ENCODE results near the gene FGF9.

The FGF9 gene

GRCh38 chr13:21670883-21671619 is at the start of gene FGF9:
FGF9 (plus strand) TSS chr13:21671073; CDS start chr13:21671913, 840 bp downstream.
- peak; percentile 69 for DNase-seq

DNA sequence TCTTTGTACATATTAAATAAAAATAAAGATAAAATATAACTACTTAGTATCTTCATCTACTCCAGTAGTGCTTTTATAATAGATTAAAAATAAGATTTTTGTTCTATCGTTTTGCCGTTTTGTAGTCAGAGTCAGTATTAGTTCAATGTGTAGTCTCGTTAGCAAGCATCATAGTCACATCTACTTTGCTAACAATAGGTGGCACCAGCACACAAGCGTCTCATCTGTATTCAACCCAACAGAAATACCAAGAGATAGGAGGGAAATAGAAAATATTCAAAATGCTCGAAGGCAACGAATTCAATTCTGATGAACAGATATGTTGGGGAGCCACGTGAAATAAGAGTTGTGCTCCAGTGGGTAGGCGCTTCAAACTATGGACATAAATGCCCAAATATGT is 45.5 kb upstream of the FGF9 start:
- peak; percentile 69 for DNase-seq

DNA sequence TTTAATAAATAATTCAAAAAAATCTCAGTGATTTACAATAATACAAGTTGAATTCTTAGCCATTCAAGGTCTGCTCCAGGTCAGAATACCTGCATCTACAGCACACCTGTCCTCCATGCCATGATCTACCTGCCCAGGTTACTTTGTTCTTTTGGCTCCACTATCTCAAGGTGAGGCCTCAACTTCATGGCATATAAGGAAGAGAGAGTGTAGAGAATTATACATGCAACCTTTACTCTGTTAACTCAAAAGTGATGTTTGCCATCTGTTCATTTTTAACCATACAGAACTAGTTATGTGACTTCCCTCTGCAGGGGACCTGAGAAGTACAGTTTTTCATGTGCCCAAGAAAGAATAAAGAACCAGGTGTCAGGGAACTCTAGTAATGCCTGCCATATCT is 38.7 kb upstream of the FGF9 start:
- no peak for DNase-seq

DNA sequence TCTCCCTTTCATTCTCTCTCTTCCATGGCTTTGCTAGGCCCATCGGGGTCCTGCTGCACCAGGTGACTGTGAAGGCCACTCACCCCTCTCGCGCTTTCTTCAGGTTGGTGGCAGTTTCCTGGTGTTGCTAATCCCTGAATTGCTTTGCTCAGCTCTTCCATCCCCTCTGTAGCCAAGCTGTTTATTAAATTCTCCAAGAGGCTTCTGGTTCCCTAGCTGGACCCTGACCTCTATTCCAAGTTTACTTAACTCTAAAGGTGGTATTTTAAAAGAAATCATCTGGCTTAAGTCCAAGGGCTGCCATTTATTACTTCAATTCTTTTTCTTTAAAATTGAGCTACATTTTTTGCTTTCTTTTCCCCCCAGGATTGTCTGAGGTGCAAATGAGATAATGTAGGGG is 34.2 kb upstream of the FGF9 start:
- no peak for DNase-seq

GRCh38 chr13:21637296-21637695 is 33.6 kb upstream of the FGF9 start:
- peak; percentile 80 for DNase-seq

DNA sequence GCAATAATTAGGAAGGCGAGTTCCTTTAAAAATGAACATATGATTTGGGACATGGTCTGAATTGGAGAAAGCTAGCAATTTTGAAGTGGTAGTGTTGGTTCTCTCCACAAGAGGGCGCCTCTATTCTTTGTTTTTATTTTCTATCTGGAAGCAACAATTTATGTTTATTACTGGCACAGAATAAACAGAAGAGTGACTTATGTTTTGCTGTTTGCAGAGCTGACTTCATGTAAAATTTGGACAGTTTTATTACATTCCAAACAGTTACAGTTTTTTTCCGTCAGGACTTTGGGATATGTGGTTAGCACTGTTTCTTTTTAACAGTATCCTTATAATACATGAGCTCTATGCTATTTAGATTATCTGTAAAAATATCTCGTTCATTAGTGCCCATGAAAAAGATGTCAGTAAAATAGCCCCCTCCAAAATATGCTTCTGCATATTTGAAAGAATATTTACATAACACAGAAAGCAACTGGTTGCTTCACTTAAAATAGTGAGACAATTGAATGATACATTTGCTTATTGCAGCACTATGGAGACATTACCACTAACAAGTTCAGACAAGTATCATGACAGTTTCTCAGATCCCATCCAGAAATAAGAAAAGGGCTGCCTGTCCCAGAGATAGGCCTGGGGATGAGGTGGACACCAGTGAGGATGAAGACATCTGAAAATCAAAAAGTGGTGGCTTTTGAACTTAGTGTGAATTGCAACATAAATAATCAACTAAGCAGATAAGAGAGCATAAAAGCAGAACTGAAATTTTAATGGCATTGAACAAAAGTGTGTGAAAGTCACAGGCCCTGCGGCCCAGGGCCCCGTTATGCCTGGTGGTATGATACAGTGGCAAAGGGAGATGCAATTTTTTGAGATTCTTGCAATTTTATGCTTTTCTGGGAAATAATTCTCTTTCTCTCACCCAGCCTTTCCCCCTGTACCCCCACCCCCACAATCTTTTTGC is 32.3 kb upstream of the FGF9 start:
- DNase-seq, result peak; percentile 10

DNA sequence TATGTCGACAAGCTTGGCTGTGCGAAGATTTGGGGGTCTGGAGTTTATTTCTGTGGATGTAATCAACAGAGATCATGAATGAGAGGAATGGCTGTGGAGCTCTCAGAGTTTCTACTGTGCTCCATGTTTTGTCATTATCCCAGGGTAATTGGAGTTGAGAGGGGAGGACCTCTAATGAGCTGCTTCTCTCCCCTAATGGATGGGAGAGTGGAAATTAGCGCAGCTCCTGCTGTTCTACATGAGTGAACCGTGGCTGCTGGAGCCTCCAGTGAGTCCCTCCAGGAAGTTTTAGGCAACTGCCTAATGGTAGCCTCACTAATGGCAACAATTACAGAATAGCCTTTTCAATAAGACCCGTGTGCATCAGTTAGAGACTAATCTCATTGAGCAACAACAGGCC is 31.3 kb upstream of the FGF9 start:
- no peak for DNase-seq

DNA sequence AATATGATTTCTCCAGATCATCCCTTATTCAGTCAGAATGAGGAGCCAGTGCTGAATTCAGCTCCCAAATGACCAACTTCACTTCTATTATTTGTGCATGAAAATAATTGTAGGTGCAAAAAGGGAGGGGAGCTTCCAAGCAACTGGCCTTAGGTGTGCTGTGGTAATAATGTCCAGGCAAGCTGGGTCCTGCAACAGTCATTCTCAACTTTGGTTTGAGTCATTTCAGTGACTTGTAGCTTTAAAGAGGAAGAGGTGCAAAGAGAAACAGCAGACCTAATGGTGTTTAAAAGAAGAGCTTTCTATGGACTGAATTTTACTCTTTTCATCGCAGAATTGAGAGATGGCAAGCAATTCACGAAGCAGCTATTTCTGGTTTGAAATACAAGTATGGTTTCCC is 29.2 kb upstream of the FGF9 start:
- no peak for DNase-seq

GRCh38 chr13:21657538-21657937 is 13.3 kb upstream of the FGF9 start:
- DNase-seq, result no peak

GRCh38 chr13:21659087-21659486 is 11.8 kb upstream of the FGF9 start:
- DNase-seq, result no peak

GRCh38 chr13:21661097-21661909 is 9.6 kb upstream of the FGF9 start:
- no peak for DNase-seq

GRCh38 chr13:21663197-21663596 is 7.7 kb upstream of the FGF9 start:
- DNase-seq, result no peak

- no peak for DNase-seq
Measured at GRCh38 chr13:21668732-21669275, 2.1 kb upstream of the FGF9 start.

GRCh38 chr13:21670006-21670882 is 629 bp upstream of the FGF9 start:
- peak; percentile 69 for DNase-seq

DNA sequence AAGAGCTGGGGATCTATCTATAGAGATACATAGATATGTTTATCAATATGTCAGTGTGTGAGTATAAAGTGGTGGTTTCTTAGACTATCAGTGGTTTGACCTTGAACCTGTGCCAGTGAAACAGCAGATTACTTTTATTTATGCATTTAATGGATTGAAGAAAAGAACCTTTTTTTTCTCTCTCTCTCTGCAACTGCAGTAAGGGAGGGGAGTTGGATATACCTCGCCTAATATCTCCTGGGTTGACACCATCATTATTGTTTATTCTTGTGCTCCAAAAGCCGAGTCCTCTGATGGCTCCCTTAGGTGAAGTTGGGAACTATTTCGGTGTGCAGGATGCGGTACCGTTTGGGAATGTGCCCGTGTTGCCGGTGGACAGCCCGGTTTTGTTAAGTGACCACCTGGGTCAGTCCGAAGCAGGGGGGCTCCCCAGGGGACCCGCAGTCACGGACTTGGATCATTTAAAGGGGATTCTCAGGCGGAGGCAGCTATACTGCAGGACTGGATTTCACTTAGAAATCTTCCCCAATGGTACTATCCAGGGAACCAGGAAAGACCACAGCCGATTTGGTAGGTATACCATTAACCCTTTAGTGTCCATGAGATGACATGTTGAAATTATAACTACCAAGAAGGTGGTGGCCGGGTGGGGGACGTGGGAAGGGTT is 880 bp downstream of the FGF9 start:
- no peak for DNase-seq

GRCh38 chr13:21672287-21672680 is 1.4 kb downstream of the FGF9 start:
- DNase-seq, result no peak

DNA sequence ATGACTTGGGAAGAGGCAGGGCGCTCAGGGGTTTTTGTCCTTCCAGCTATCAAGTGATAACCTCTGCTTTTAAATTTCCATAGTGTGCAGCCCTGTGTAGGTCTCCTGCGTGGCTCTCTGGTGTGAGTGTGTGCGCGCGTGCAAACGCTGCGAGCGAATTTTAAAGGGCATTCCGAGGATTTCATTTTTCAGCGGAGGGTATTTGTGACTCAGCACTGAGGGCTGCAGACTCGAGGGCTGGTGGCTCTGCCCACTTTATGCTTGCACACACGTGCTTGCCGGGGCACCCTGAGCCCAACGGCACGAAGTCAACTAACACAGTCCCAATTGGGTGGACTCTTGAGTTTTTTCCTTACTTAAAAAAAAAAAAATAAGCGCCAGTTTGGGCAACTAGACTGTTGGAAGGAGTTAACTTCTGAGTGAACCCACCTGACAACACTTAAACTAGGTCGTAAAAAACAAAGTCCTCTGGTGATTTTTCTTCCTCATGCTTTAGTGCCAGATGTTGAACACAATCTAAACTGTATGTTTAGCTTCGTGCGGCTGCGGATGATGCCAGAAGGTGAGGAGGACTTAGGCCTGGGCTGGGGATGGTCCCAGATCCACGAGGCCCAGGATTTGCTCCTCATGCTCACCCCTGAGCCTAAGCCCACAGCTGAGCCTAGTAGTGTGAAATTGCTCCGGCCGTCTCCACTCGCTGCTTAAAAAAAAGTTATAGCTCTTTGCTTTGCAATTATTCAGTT is 2.1 kb downstream of the FGF9 start:
- peak; percentile 46 for DNase-seq

GRCh38 chr13:21673539-21673788 is 2.6 kb downstream of the FGF9 start:
- no peak for DNase-seq

GRCh38 chr13:21673789-21674489 is 3.1 kb downstream of the FGF9 start:
- peak; percentile 4 for DNase-seq

GRCh38 chr13:21674490-21675009 is 3.7 kb downstream of the FGF9 start:
- DNase-seq, result no peak

All from kidney glomerular epithelial cell (primary cell).